Left renal cortex interstitium (tissue), 4 donors: ENCODE measurements around the gene PAX5. TPM values are rescaled to one million over a fixed set of nuclear protein-coding genes. Genes with fewer than 3 reads are reported as not detected.

Experiments used
- DNase-seq, 4 donors: peaks; one replicate each; pipeline ENCODE4 v3.0.0-alpha.2; 2013; ENCODE audit warnings: low read depth in 4 of 4, low spot score in 2 of 4, missing footprints in 1 of 4
- polyA plus RNA-seq, 4 donors: library from polyadenylated mRNA; unstranded; fragments of 120-200 nt; gene quantifications; one replicate each; pipeline ENCODE4 v1.2.1, GENCODE V29; 2013; ENCODE audit not compliant: insufficient read length in 4 of 4

The PAX5 gene
- polyA plus RNA-seq, 4 donors, result 0.16 to 0.28 (median 0.19) TPM

DNA sequence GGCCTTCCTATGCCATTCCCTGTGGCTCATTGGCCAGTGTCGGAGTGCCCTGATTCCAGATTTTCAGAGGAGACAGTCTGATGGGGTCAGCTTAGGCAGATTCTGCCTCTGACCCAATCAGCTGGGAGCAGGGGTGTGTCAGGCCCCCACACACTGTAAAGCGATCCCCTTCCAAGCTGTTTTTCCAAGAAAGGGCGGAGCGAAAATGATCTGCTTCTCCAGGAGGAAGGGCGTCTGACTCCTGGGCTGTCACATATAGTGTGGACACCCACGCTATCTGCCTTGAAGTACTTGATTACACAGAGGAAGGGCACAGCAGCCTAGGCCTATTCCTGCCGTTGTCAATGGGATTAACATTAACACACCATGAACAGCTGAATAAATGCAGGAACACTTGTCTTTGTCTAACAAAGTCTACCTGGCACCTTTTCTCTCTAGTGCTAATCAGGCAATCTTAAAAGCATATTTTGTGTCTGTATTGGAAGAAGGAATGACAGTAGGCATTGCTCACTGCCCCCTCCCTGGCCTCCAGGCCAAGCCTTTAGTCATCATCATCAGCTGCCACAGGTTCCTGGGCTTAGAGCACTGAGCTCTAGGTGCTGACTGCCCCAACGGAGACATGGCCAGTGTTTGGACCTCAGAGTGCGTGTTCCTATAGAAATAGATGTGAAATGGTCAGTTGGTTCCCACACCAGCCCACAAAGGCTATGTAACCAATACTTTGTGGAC lies 242.7 kb downstream of the PAX5 start:
- no peak for DNase-seq

DNA sequence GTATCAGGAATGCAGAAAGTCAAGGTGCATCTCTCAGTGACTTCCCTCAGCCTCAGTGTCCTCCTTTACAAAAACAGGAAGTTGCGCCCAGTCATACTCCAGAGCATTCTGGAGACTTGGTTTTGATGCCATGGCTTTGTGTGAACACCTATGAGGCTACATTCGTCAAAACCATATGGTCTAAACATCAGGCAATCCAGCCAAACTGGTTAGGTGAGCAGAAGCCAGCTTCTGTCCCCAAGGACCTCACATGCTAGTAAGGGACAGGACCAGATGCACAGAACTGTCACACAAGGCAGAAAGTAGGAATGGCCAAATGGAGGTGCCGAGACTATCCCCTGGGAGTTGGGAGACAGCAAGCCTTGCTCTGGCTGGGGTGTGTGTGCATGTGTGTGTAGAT lies 244.2 kb downstream of the PAX5 start:
- no peak for DNase-seq

- no peak for DNase-seq
Measured at GRCh38 chr9:36788534-36788933, 245.5 kb downstream of the PAX5 start.

GRCh38 chr9:36787709-36788108 lies 246.4 kb downstream of the PAX5 start:
- DNase-seq, result no peak

Other genes with a start within 250 kb of the PAX5 start
- 10 to 100 TPM; 22.1 to 27.9 (median 24.6) TPM for gene ZCCHC7, start 86.3 kb upstream of the PAX5 start, polyA plus RNA-seq